H1 (cell line): Measurements from ENCODE around the gene PROSER2.

ENCODE experiments used
- BRCA1 ChIP-seq: IDR thresholded peaks from 2 replicates; pipeline ENCODE4 v1.6.1; 2012; ENCODE audit warnings: low read depth, low read length, improper control_type of control experiment
- CHD1 ChIP-seq: IDR thresholded peaks from 2 replicates; pipeline ENCODE4 v1.6.1; 2012; ENCODE audit warnings: low read depth, low read length, improper control_type of control experiment
- EGR1 ChIP-seq: IDR thresholded peaks from 2 replicates; pipeline ENCODE4 v1.6.1; 2011; ENCODE audit warnings: low read depth, low read length, borderline replicate concordance
- EP300 ChIP-seq, 2 experiments: IDR thresholded peaks; 1 replicate in 1 of 2; 2 replicates in 1 of 2; pipeline ENCODE4 v1.6.1; 2011 to 2012; ENCODE audit warnings: low read depth in 2 of 2, low read length in 2 of 2, mild to moderate bottlenecking in 2 of 2, borderline replicate concordance in 1 of 2, inconsistent platforms in 1 of 2, moderate library complexity in 1 of 2
- EZH2 ChIP-seq: fragments of 200-600 bp; sonication (generic); IDR thresholded peaks from 2 replicates; pipeline ENCODE4 v1.7.1; 2012; ENCODE audit warnings: low read depth, mild to moderate bottlenecking, moderate library complexity, low read length, inconsistent platforms; ENCODE audit not compliant: severe bottlenecking
- HDAC2 ChIP-seq, 2 experiments: fragments of 300-600 bp in 1 of 2; sonication (generic) in 1 of 2; IDR thresholded peaks; 2 replicates each; pipeline ENCODE4 v1.6.1; 2011 to 2012; ENCODE audit warnings: low read depth in 2 of 2, low read length in 2 of 2, mild to moderate bottlenecking in 2 of 2, moderate library complexity in 2 of 2, borderline replicate concordance in 1 of 2, inconsistent platforms in 1 of 2
- JUND ChIP-seq: IDR thresholded peaks from 2 replicates; pipeline ENCODE4 v1.6.1; 2011; ENCODE audit warnings: mild to moderate bottlenecking, improper control_type of control experiment, low read length
- POLR2AphosphoS5 ChIP-seq: IDR thresholded peaks from 2 replicates; pipeline ENCODE4 v1.6.1; 2011; ENCODE audit warnings: low read depth, low read length
- SAP30 ChIP-seq: fragments of 300-600 bp; sonication (generic); IDR thresholded peaks from 2 replicates; pipeline ENCODE4 v1.7.1; 2012; ENCODE audit warnings: low read length, moderate library complexity, mild to moderate bottlenecking, inconsistent platforms; ENCODE audit not compliant: insufficient read depth, insufficient replicate concordance
- SP1 ChIP-seq: IDR thresholded peaks from 2 replicates; pipeline ENCODE4 v1.6.1; 2011; ENCODE audit warnings: low read depth, low read length
- SRF ChIP-seq: IDR thresholded peaks from 2 replicates; pipeline ENCODE4 v1.6.1; 2011; ENCODE audit warnings: mild to moderate bottlenecking, low read depth, low read length, moderate library complexity
- TF ChIP-seq, protein P1 (sequence below), 3 experiments: IDR thresholded peaks; 1 replicate in 2 of 3; 2 replicates in 1 of 3; pipeline versions ENCODE4 v1.5.1 to v1.6.1; 2011; ENCODE audit warnings: low read length in 3 of 3, mild to moderate bottlenecking in 3 of 3, inconsistent platforms in 2 of 3, low read depth in 1 of 3, moderate library complexity in 1 of 3; ENCODE audit not compliant: insufficient read depth in 1 of 3; ENCODE audit errors: control extremely low read depth in 1 of 3
- TF ChIP-seq, protein P2 (sequence below): IDR thresholded peaks from 2 replicates; pipeline ENCODE4 v1.6.1; 2012; ENCODE audit warnings: inconsistent platforms

DNA sequence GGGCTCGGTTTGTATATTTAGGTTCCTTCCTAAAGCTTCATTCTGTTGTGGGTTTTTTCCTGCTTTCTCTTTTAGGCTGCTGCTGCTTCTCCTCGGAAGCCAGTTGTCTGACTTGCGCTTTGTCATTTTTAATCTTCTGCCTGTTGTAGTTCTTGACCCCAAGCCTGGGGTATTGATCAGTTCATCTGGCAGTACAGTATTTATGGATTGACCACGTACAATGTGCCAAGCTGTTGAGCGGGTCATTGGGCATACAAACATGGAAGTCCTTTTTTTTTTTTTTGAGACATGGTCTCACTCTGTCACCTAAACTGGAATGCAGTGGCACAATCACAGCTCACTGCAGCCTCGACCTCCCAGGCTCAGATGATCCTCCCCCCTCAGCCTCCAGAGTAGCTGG, 4.3 kb downstream of the PROSER2 start:
- TF ChIP-seq, protein P1, sequence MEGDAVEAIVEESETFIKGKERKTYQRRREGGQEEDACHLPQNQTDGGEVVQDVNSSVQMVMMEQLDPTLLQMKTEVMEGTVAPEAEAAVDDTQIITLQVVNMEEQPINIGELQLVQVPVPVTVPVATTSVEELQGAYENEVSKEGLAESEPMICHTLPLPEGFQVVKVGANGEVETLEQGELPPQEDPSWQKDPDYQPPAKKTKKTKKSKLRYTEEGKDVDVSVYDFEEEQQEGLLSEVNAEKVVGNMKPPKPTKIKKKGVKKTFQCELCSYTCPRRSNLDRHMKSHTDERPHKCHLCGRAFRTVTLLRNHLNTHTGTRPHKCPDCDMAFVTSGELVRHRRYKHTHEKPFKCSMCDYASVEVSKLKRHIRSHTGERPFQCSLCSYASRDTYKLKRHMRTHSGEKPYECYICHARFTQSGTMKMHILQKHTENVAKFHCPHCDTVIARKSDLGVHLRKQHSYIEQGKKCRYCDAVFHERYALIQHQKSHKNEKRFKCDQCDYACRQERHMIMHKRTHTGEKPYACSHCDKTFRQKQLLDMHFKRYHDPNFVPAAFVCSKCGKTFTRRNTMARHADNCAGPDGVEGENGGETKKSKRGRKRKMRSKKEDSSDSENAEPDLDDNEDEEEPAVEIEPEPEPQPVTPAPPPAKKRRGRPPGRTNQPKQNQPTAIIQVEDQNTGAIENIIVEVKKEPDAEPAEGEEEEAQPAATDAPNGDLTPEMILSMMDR (IDR thresholded peaks at IDR 0.05; ENCODE audit: control extremely low read depth in 1 of 3, insufficient read depth in 1 of 3, low read depth in 1 of 3, low read length in 3 of 3) = no peak
- TF ChIP-seq POLR2AphosphoS5 (no peak), EGR1 (no peak), EZH2 (no peak), SAP30 (no peak), CHD1 (no peak), JUND (no peak), HDAC2 (IDR thresholded peaks at IDR 0.05; ENCODE audit: borderline replicate concordance in 1 of 2, low read depth in 2 of 2, low read length in 2 of 2) (no peak), BRCA1 (no peak), EP300 (IDR thresholded peaks at IDR 0.05; ENCODE audit: borderline replicate concordance in 1 of 2, low read depth in 2 of 2, low read length in 2 of 2) (no peak), SP1 (no peak), SRF (no peak)
- TF ChIP-seq, protein P2, sequence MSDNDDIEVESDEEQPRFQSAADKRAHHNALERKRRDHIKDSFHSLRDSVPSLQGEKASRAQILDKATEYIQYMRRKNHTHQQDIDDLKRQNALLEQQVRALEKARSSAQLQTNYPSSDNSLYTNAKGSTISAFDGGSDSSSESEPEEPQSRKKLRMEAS = no peak
